Heart left ventricle (tissue), 16 donors: Measurements from ENCODE around the gene RTL10. TPM values are rescaled to one million over a fixed set of nuclear protein-coding genes. Genes with fewer than 3 reads are reported as not detected.
A peak's percentile ranks its signal among the peaks of the same experiment; 100 is the strongest.

Experiments used
- ATAC-seq, 4 donors: fragments of 200-7000 bp; cut with Tn5 transposase; one replicate each; pipeline ENCODE4 v1.9.1; 2020 to 2022; ENCODE audit warnings: moderate library complexity in 4 of 4, mild to moderate bottlenecking in 3 of 4, moderate number of reproducible peaks in 1 of 4
- DNase-seq, 5 donors: peaks; one replicate each; pipeline ENCODE4 v3.0.0-alpha.2; 2020
- H3K27ac ChIP-seq, 12 donors: fragments of 200-600 bp; sonication (generic) in 4 of 12; one replicate each; pipeline versions ENCODE4 v1.5.0 to v1.8.0; 2016 to 2022; ENCODE audit warnings: mild to moderate bottlenecking in 2 of 12
- H3K27me3 ChIP-seq, 9 donors: fragments of 200-600 bp; sonication (generic) in 2 of 9; one replicate each; pipeline versions ENCODE4 v1.5.1 to v1.8.0; 2016 to 2022; ENCODE audit warnings: mild to moderate bottlenecking in 3 of 9
- H3K36me3 ChIP-seq, 9 donors: fragments of 200-600 bp; sonication (generic) in 2 of 9; one replicate each; pipeline versions ENCODE4 v1.5.0 to v1.8.0; 2018 to 2022; ENCODE audit warnings: mild to moderate bottlenecking in 2 of 9
- H3K4me1 ChIP-seq, 12 donors: fragments of 200-600 bp; sonication (generic) in 4 of 12; one replicate each; pipeline versions ENCODE4 v1.5.0 to v1.8.0; 2016 to 2022; ENCODE audit warnings: mild to moderate bottlenecking in 3 of 12
- H3K4me3 ChIP-seq, 12 donors: fragments of 200-600 bp; sonication (generic) in 4 of 12; one replicate each; pipeline versions ENCODE4 v1.5.0 to v1.8.0; 2017 to 2022; ENCODE audit warnings: mild to moderate bottlenecking in 9 of 12, moderate library complexity in 4 of 12
- H3K9me3 ChIP-seq, 12 donors: fragments of 200-600 bp; sonication (generic) in 4 of 12; one replicate each; pipeline versions ENCODE4 v1.5.0 to v1.8.0; 2016 to 2022; ENCODE audit warnings: mild to moderate bottlenecking in 1 of 12
- POLR2A ChIP-seq, 2 donors: fragments of 450-650 bp; IDR thresholded peaks; one replicate each; pipeline ENCODE4 v1.6.1; 2017; ENCODE audit warnings: antibody characterized with exemption in 2 of 2, mild to moderate bottlenecking in 2 of 2, moderate library complexity in 2 of 2
- WGBS, 4 donors: extraction: QIAGEN DNeasy Blood & Tissue Kit in 2 of 4; methylation state at CpG; one replicate each; pipeline versions ENCODE4 v1.1.5 to v1.1.7; 2013 to 2018; 5-methylcytosine and 5-hydroxymethylcytosine counted together
- intact Hi-C, 10 donors: fragments of 100-400 bp; cut with DNase I; formaldehyde crosslinking; loops; one replicate each; pipeline versions ENCODE4 v1.11.1 to v1.14.2; 2022
- polyA plus RNA-seq, 2 donors: library from polyadenylated mRNA; stranded (reverse); fragments of 200-250 nt; gene quantifications; one replicate each; pipeline ENCODE4 v1.2.3, GENCODE V29; 2013
- total RNA-seq, 9 donors: library from RNA; depleted of rRNA in 2 of 9; stranded (reverse); fragments of >200 nt in 2 of 9; fragmentation: NEBNext Ultra II Directional in 3 of 9; extraction: Animal tissue kit (Norgen Biotek cat#: 25700) in 3 of 9; gene quantifications; one replicate each; pipeline versions ENCODE4 v1.1.0 to v1.2.4, GENCODE V29; 2016 to 2023
- TF ChIP-seq, protein P1 (sequence below), 12 donors: fragments of 200-600 bp; sonication (generic) in 4 of 12; IDR thresholded peaks; one replicate each; pipeline versions ENCODE4 v1.5.0 to v1.8.0; 2018 to 2022; ENCODE audit warnings: antibody characterized with exemption in 12 of 12, mild to moderate bottlenecking in 5 of 12
- donor health status: ischemic (EF 13 %, LVEDD 7.1; RV severe dilation, severe dysfunction).
- donor health status: healthy with polysubstance abuse.
- donor health status: DM: no; HTN: yes; CAD: no.
- donor health status: DM: no; HTN: no; CAD: no.
- donor health status: ischemic (EF 25% LVEDD 6.9; RV normal size, moderate dysfunction).
- donor health status: ischemic (EF 25% LVEDD 5.7; RV mildly dilated, moderate dysfunction).
- donor health status: healthy.
- donor health status: DM: yes; HTN: yes; CAD: no.
- donor health status: ischemic (EF 35%, LVEDD 5.7; RV mildly dilated, moderate dysfunction).
- donor health status: nonischemic (EF 11% LVEDD 7.7; RV severe dilation, severe dysfunction).
- donor health status: DM: yes; HTN: yes; CAD: no.
- donor health status: PGD.
- donor health status: ischemic (EF 29% LVEDD 5.4; RV normal size, mild dysfunction).
- donor health status: nonischemic (EF 23%, LVEDD 6.1; RV moderate dilation, normal function).

RTL10 gene
- total and polyA plus RNA-seq, 11 donors: 4.6 to 11.6 (median 7.5) TPM

- Histone ChIP-seq H3K4me1 (peaks cover 0 to 6% (median 0%) of the 10 kb centered on the region in 12 donors), H3K4me3 (no peak overlapping the region), H3K27me3 (no peaks in the 10 kb centered on the region), H3K36me3 (no peaks in the 10 kb centered on the region), H3K27ac (no peak overlapping the region), H3K9me3 (no peaks in the 10 kb centered on the region)
- DNase-seq (peak in 4 of 5 donors; percentile 46 to 68 (median 58)), ATAC-seq (peak; percentile 49 to 80 (median 68))
- 65 to 80% (median 71%) methylated on average over 11 of the region's 11 CpGs for WGBS, 4 donors
- TF ChIP-seq, protein P1, sequence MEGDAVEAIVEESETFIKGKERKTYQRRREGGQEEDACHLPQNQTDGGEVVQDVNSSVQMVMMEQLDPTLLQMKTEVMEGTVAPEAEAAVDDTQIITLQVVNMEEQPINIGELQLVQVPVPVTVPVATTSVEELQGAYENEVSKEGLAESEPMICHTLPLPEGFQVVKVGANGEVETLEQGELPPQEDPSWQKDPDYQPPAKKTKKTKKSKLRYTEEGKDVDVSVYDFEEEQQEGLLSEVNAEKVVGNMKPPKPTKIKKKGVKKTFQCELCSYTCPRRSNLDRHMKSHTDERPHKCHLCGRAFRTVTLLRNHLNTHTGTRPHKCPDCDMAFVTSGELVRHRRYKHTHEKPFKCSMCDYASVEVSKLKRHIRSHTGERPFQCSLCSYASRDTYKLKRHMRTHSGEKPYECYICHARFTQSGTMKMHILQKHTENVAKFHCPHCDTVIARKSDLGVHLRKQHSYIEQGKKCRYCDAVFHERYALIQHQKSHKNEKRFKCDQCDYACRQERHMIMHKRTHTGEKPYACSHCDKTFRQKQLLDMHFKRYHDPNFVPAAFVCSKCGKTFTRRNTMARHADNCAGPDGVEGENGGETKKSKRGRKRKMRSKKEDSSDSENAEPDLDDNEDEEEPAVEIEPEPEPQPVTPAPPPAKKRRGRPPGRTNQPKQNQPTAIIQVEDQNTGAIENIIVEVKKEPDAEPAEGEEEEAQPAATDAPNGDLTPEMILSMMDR (IDR thresholded peaks at IDR 0.05): no peak
- no peak for TF ChIP-seq POLR2A (IDR thresholded peaks at IDR 0.05)
- intact Hi-C loops: loop anchor here in 1 of 10 donors (5.0 kb wide), 1 partner anchor 43 kb away; the partner anchor contains the start of genes GNB1L and RTL10
Observed at GRCh38 chr22:19808873-19809478, 45.7 kb downstream of the RTL10 start.

- peak in 1 of 5 donors; percentile 30 for DNase-seq
- no peak for TF ChIP-seq POLR2A (IDR thresholded peaks at IDR 0.05)
- TF ChIP-seq, protein P1 (IDR thresholded peaks at IDR 0.05): no peak
- Histone ChIP-seq H3K4me3 (no peak overlapping the region), H3K9me3 (no peaks in the 10 kb centered on the region), H3K27ac (no peak overlapping the region), H3K36me3 (no peaks in the 10 kb centered on the region), H3K4me1 (peaks cover 0 to 6% (median 0%) of the 10 kb centered on the region in 12 donors), H3K27me3 (no peaks in the 10 kb centered on the region)
- ATAC-seq: no peak
- WGBS, 4 donors: 92 to 96% (median 94%) methylated on average over 18 to 20 of the region's 20 CpGs
- intact Hi-C loops: loop anchor here in 1 of 10 donors (5.0 kb wide), 1 partner anchor 44 kb away; the partner anchor contains the start of genes GNB1L and RTL10
Observed at GRCh38 chr22:19807914-19808872, 46.5 kb downstream of the RTL10 start.

GRCh38 chr22:19807161-19807913, 47.3 kb downstream of the RTL10 start:
- ATAC-seq: no peak
- DNase-seq: peak in 1 of 5 donors; percentile 42

More at GRCh38 chr22:19807161-19807913, 47.3 kb downstream of the RTL10 start:
- Histone ChIP-seq H3K36me3 (no peaks in the 10 kb centered on the region), H3K27me3 (no peaks in the 10 kb centered on the region), H3K27ac (no peak overlapping the region), H3K4me1 (peaks cover 0 to 6% (median 0%) of the 10 kb centered on the region in 12 donors), H3K4me3 (no peak overlapping the region), H3K9me3 (no peaks in the 10 kb centered on the region)
- intact Hi-C loops: loop anchor here in 1 of 10 donors (5.0 kb wide), 1 partner anchor 45 kb away; the partner anchor contains the start of genes GNB1L and RTL10
- no peak for TF ChIP-seq POLR2A (IDR thresholded peaks at IDR 0.05)
- TF ChIP-seq, protein P1 (IDR thresholded peaks at IDR 0.05): no peak
- WGBS, 4 donors: 90 to 97% (median 94%) methylated on average over 10 to 15 of the region's 15 CpGs
